ENCODE results near the gene BORCS6.

GRCh38 chr17:8164815-8165131 is 25.2 kb downstream of the BORCS6 start:
- TF ChIP-seq POLR2A (IDR thresholded peaks at IDR 0.05) = no peak
- TF ChIP-seq CTCF (IDR thresholded peaks at IDR 0.05) = no peak
